Measurements from ENCODE around the gene ISM1.
"Not testable (repeated sequence)": the region's sequence is repeated elsewhere in the genome, so short reads cannot be mapped to it uniquely, and the experiment has no call there.

The ISM1 gene

GRCh38 chr20:13221673-13222318 is 722 bp downstream of the ISM1 start:
- peak; percentile 87 for DNase-seq (ENCODE audit: low spot score)

DNA sequence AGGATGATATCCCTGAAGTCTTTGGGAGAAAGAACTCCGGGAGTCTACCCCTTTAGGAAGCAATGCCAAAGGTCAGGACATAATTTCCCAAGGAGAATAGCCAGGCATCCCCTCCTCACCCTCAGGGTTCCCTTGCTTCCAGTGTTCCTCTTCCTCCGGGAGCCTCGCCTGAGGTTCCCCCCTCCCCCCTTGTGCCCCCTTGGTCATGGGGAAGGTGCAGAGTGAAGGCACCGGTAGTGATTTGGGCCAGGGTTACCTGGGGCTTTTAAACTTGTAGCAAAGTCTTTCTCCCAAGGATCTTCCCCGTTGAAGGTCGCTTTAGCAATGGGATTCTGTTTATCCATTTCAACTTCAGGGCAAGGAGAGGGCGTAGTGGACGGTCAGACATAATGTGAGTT is 1.2 kb downstream of the ISM1 start:
- DNase-seq (ENCODE audit: low spot score), result no peak

DNA sequence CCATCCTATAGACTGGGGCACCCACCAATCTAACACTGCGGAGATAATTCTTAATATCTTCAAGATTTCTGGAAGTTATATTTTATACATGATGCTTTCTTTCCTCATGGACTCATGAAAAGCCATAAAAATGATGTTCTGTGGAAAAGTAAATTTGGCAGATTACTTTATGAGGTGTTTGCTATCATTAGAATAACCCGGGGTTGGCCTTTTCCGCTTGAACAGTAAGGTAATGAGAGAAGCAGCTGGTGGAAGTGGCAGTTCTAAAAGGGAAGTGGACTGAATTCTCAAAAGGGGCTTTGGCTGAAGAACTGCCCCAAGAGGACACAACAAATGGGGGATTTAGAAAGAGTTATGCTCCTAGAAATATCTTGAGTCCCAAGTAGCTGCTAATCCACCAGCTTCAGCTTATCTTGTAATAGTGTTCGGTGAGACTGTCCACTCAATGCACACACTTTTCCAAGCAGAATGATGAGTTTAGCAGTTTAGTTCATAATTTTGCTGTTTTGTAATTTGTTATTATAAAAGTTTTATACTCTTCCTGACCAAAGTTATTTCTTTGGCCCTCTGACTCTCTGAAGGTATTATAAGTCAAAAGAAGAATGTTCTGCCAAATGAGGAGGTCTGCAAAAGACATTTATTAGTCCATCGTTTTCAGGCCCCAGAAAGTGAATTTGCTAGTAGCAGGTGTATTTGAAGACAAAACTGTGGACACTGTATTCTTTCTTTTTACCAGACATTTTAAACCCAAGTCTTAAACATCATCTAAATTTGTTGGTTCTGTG is 2.9 kb downstream of the ISM1 start:
- DNase-seq (ENCODE audit: low spot score), result no peak

DNA sequence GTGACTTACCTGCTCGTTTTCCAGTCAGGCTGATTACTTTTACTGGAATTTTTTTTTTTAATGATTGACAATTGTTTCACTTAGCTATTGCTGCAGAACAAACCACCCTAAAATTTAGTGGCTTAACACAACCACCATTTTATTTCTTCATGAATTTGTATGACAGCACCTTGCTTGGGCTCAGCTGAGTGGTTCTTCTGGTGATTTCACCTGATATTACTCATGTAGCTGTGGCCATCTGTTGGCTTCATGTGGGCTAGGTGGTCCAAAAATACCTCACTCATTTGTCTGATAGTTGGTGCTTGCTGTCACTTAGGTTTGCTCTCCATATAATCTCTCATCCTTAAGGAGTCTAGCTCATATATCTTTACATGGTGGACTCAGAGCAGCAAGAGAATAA is 5.3 kb downstream of the ISM1 start:
- DNase-seq (ENCODE audit: low spot score), result no peak

GRCh38 chr20:13228771-13229170 is 7.7 kb downstream of the ISM1 start:
- no peak for DNase-seq (ENCODE audit: low spot score)

DNA sequence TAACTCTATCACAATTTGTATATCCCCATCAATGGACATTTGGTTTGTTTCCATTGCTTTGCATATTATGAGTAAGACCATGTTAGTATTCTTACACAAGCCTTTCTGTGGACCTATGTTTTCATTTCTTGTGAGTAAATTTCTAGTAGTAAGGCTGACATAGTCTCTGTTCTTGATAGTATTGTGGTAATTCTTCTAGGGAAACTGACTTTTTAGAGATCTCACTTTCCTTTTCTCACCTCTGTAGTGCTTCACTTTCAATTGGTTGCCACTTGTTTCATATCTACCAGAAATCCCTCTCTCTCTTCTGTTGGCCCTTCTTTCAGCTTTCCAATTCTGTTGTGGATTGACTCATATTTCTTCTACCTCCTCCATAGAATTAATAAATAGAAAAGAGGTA is 8.5 kb downstream of the ISM1 start:
- no peak for DNase-seq (ENCODE audit: low spot score)

DNA sequence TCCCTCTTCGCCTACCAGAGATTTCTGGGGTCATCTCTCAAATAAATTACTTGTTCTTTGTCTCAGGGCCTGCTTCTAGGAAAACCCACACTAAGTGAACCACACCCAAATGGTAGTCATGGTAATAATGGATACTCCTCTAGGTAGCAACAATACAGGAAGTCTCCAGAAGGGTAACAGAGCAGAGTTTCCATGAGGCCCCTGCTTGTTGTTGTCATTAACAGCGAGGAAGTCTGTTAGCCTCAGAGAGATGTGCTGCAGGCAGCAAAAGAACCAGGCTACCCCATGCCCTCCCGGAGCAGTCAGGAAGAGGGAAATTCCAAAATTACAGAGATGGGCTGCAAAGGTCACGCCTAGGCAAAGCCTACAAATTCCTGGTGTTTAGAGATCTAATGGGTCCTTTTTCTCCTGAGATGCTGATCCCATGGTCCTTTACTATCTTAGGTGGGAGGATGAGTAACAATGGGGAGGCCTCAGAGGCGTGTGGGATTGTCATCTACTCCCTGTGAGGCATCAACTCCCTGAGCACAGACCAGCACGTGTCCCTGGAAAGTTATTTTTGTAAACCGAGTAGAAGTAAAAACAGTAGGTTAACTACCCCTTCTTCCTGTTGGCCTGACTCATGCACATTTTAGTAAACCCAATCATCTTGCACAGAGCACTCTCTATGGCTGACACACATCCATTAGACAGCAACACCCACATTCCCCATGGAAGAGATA is 10.1 kb downstream of the ISM1 start:
- no peak for DNase-seq (ENCODE audit: low spot score)

GRCh38 chr20:13232999-13233398 is 11.9 kb downstream of the ISM1 start:
- DNase-seq (ENCODE audit: low spot score), result no peak

GRCh38 chr20:13234961-13235360 is 13.9 kb downstream of the ISM1 start:
- DNase-seq (ENCODE audit: low spot score), result no peak

DNA sequence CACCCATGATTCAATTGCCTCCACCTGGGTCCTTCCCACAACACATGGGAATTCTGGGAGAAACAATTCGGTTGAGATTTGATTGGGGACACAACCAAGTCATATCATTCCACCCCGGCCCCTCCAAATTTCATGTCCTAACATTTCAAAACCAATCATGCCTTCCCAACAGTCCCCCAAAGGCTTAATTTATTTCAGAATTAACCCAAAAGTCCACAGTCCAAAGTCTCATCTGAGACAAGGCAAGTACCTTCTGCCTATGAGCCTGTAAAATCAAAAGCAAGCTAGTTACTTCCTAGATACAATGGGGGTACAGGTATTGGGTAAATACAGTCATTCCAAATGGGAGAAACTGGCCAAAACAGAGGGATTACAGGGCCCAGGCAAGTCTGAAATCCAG is 15.3 kb downstream of the ISM1 start:
- DNase-seq (ENCODE audit: low spot score), result not testable (repeated sequence)

DNA sequence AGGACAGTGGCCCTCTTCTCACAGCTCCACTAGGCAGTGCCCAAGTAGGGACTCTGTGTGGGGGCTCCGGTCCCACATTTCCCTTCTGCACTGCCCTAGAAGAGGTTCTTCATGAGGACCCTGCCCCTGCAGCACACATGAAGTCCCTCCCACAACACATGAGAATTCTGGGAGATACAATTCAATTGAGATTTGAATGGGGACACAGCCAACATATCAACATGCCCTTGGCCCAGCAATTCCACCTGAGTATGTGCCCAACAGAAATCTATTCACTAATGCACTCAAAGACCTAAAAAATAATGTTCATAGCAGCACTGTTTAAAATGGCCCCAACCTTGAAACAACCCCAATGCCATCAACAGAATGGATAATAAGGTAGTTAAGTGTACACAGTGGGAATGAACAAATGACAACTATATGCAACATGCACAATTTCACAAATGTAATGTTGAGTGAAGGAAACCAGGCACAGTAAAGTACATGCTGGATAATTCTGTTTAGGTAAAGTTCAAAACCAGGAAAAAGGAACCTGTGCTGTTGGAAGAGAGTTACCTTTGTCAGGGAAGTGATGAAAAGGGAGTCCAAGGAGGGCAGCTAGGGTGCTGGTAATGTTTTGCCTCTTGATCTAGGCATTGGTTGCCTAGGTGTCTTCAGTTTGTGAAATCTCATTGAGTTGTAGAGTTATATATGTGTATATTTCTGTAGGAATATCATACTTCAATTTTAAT is 16.1 kb downstream of the ISM1 start:
- no peak for DNase-seq (ENCODE audit: low spot score)

- DNase-seq (ENCODE audit: low spot score), result no peak
These were observed 17.1 kb downstream of the ISM1 start for GRCh38 chr20:13238001-13238653.

GRCh38 chr20:13243826-13244376 is 22.8 kb downstream of the ISM1 start:
- DNase-seq (ENCODE audit: low spot score), result no peak

DNA sequence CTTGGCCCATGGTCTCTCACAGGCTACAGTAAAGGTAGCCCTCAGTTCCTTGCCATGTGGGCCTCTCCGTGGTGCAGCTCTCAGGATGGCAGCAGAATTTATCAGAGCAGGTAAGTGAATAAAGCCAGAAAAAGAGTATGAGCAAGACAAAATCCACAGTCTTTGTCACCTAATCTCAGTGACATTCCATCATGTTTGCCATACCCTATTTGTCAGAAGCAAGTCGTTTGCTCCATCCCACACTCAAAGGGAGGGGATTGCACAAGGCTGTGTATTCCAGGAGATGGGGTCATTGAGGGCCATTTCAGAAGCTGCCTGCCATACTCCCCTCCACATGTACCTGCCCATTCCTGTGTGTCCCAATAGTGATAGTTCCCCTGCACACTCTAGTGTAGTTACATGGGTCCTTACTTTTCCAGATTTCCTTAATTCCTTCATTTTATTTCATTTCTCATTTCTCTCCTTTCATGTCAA is 24.2 kb downstream of the ISM1 start:
- DNase-seq (ENCODE audit: low spot score), result no peak

GRCh38 chr20:13249118-13249797 is 28.2 kb downstream of the ISM1 start:
- no peak for DNase-seq (ENCODE audit: low spot score)

- no peak for DNase-seq (ENCODE audit: low spot score)
These were observed 28.7 kb downstream of the ISM1 start for GRCh38 chr20:13249798-13250170.

GRCh38 chr20:13250251-13250650 is 29.2 kb downstream of the ISM1 start:
- no peak for DNase-seq (ENCODE audit: low spot score)

DNA sequence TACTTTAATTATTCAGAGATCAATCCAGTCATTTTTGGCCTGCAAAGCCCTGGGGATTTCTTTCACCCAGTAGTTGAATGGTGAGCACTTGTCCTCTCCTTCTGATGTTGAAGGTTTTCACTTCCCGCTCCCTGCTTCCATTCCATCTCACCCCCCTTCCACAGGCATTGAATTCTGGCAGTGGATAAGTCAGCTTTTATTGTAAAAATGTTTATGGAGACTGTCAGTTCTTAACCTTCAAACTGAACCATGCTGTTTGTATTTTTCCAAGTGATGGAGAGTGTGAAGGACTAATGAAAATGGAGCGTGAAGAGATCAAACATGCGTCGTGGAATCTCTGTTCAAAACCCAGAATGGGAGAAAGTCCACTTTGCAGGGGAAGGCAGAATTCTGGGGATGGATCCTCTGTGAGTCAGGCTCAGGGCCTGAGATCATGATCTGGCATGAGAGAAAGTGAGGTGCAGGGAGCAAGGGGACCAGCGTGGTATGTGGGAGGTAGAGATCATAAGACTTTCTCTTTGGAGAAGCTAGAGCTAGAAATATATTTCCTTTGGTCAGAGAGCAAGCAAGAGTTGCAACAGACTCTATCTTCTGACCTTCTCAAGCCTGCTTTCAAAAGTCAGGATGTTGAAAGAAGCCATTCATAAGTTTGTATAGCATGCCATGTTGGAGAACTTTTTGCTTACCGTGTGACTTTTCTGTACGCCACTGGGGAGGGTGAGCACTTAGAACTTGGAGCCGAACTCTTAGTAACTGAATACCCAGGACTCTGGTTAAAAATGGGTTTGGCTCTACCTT is 30.2 kb downstream of the ISM1 start:
- DNase-seq (ENCODE audit: low spot score), result no peak

GRCh38 chr20:13251904-13252297 is 30.8 kb downstream of the ISM1 start:
- no peak for DNase-seq (ENCODE audit: low spot score)

DNA sequence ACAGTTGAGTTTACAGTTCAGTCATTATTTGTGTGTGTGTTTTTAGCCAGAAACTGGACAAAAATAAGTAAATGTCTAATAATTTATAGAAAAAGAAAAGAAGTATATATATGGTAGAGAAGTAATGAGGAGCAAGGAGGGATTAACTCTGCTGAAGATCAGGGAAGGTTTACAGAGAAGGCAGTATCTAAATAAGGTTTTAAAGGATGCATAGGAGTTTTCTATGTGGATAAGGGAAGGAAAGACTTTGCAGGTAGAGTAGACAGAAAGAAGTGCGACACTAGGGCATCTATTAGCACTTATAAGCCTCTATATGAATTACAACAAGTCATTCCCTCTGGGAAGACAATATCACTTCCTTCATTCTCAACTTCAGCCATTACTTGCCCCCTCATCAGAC is 34.3 kb downstream of the ISM1 start:
- DNase-seq (ENCODE audit: low spot score), result no peak

All from iPS-NIHi11 (cell line).